ENCODE data around the gene UNC13A. TPM values are rescaled to one million over a fixed set of nuclear protein-coding genes. Genes with fewer than 3 reads are reported as not detected.

Gene UNC13A
- total RNA-seq, 4 donors from 2014 or later: 0.16 TPM; not detected in 3

GRCh38 chr19:17727843-17728242 is 39.7 kb upstream of the UNC13A start:
- no peak for DNase-seq (ENCODE audit: low spot score in 2 of 2)
- no peak for TF ChIP-seq POLR2A (IDR thresholded peaks at IDR 0.05)
- no peak for TF ChIP-seq EP300 (IDR thresholded peaks at IDR 0.05)
- no peak for TF ChIP-seq POLR2AphosphoS5 (IDR thresholded peaks at IDR 0.05)
- TF ChIP-seq CTCF (IDR thresholded peaks at IDR 0.05): no peak
- Histone ChIP-seq H3K36me3 (peaks cover 81% of the 10 kb centered on the region), H3K4me3 (no peak overlapping the region), H3K27me3 (no peaks in the 10 kb centered on the region), H3K4me1 (no peaks in the 10 kb centered on the region), H3K9me3 (no peaks in the 10 kb centered on the region), H3K27ac (no peak overlapping the region)
- WGBS: 97% methylated on average over 13 of the region's 19 CpGs

GRCh38 chr19:17726964-17727773 is 39.0 kb upstream of the UNC13A start:
- peaks cover 78% of the 10 kb centered on the region for H3K36me3 ChIP-seq

GRCh38 chr19:17726136-17726741 is 38.1 kb upstream of the UNC13A start:
- peaks cover 78% of the 10 kb centered on the region for H3K36me3 ChIP-seq
- no peak for DNase-seq (ENCODE audit: low spot score in 2 of 2)
- peaks cover 15% of the 10 kb centered on the region for H3K4me1 ChIP-seq
- TF ChIP-seq POLR2AphosphoS5 (IDR thresholded peaks at IDR 0.05) (no peak), POLR2A (IDR thresholded peaks at IDR 0.05) (no peak), CTCF (IDR thresholded peaks at IDR 0.05) (no peak), EP300 (IDR thresholded peaks at IDR 0.05) (no peak)
- no peaks in the 10 kb centered on the region for H3K27me3 ChIP-seq
- no peak overlapping the region for H3K27ac ChIP-seq
- H3K9me3 ChIP-seq: no peaks in the 10 kb centered on the region
- no peak overlapping the region for H3K4me3 ChIP-seq
- 100% methylated on average over 3 of the region's 59 CpGs for WGBS

More at GRCh38 chr19:17726964-17727773, 39.0 kb upstream of the UNC13A start:
- WGBS: 88% methylated on average over 8 of the region's 62 CpGs
- no peaks in the 10 kb centered on the region for H3K27me3 ChIP-seq
- peaks cover 5% of the 10 kb centered on the region for H3K4me1 ChIP-seq
- no peak for DNase-seq (ENCODE audit: low spot score in 2 of 2)
- no peaks in the 10 kb centered on the region for H3K9me3 ChIP-seq
- H3K4me3 ChIP-seq: no peak overlapping the region
- no peak overlapping the region for H3K27ac ChIP-seq
- no peak for TF ChIP-seq POLR2AphosphoS5 (IDR thresholded peaks at IDR 0.05)
- no peak for TF ChIP-seq POLR2A (IDR thresholded peaks at IDR 0.05)
- no peak for TF ChIP-seq CTCF (IDR thresholded peaks at IDR 0.05)
- no peak for TF ChIP-seq EP300 (IDR thresholded peaks at IDR 0.05)

GRCh38 chr19:17725422-17726078 is 37.4 kb upstream of the UNC13A start:
- no peak overlapping the region for H3K4me3 ChIP-seq
- peaks cover 22% of the 10 kb centered on the region for H3K4me1 ChIP-seq
- no peak for DNase-seq (ENCODE audit: low spot score in 2 of 2)
- no peaks in the 10 kb centered on the region for H3K9me3 ChIP-seq
- H3K27ac ChIP-seq: no peak overlapping the region
- 82% methylated on average over 11 of the region's 21 CpGs for WGBS
- TF ChIP-seq POLR2A (IDR thresholded peaks at IDR 0.05): no peak
- TF ChIP-seq EP300 (IDR thresholded peaks at IDR 0.05): no peak
- no peak for TF ChIP-seq POLR2AphosphoS5 (IDR thresholded peaks at IDR 0.05)
- TF ChIP-seq CTCF (IDR thresholded peaks at IDR 0.05): no peak
- H3K36me3 ChIP-seq: peaks cover 72% of the 10 kb centered on the region
- no peaks in the 10 kb centered on the region for H3K27me3 ChIP-seq

GRCh38 chr19:17724655-17725054 is 36.5 kb upstream of the UNC13A start:
- H3K36me3 ChIP-seq: peaks cover 66% of the 10 kb centered on the region
- TF ChIP-seq CTCF (IDR thresholded peaks at IDR 0.05) (no peak), POLR2AphosphoS5 (IDR thresholded peaks at IDR 0.05) (no peak), EP300 (IDR thresholded peaks at IDR 0.05) (no peak), POLR2A (IDR thresholded peaks at IDR 0.05) (no peak)

More at GRCh38 chr19:17724655-17725054, 36.5 kb upstream of the UNC13A start:
- Histone ChIP-seq H3K4me3 (no peak overlapping the region), H3K27me3 (no peaks in the 10 kb centered on the region), H3K4me1 (peaks cover 30% of the 10 kb centered on the region), H3K9me3 (no peaks in the 10 kb centered on the region), H3K27ac (no peak overlapping the region)
- no peak for DNase-seq (ENCODE audit: low spot score in 2 of 2)
- WGBS: 95% methylated on average over 6 of the region's 7 CpGs

Data from suprapubic skin (tissue), 4 donors.